H9 (cell line): Measurements from ENCODE around the gene LST1. TPM values are rescaled to one million over a fixed set of nuclear protein-coding genes. Genes with fewer than 3 reads are reported as not detected.
A peak's percentile ranks its signal among the peaks of the same experiment; 100 is the strongest.

ENCODE experiments used
- DNase-seq: peaks from one replicate; pipeline ENCODE4 v3.0.0-alpha.2; 2017
- H2AFZ ChIP-seq: one replicate; pipeline ENCODE4 v1.6.1; 2013; ENCODE audit warnings: mild to moderate bottlenecking, low read length, control low read depth, moderate library complexity
- H2AK5ac ChIP-seq: 2 replicates; pipeline ENCODE4 v1.6.1; 2013; ENCODE audit warnings: low read length, control low read depth, mixed read lengths; ENCODE audit not compliant: insufficient read length
- H2BK120ac ChIP-seq: one replicate; pipeline ENCODE4 v1.6.1; 2013; ENCODE audit warnings: low read depth, mild to moderate bottlenecking, low read length, control low read depth, inconsistent platforms; ENCODE audit not compliant: poor library complexity, severe bottlenecking
- H2BK12ac ChIP-seq: 2 replicates; pipeline ENCODE4 v1.6.1; 2013; ENCODE audit warnings: low read length, control low read depth, mixed read lengths, low read depth; ENCODE audit not compliant: insufficient read length
- H2BK15ac ChIP-seq: 2 replicates; pipeline ENCODE4 v1.6.1; 2013; ENCODE audit warnings: low read depth, low read length, control low read depth
- H2BK20ac ChIP-seq: one replicate; pipeline ENCODE4 v1.6.1; 2013; ENCODE audit warnings: low read depth, mild to moderate bottlenecking, low read length, control low read depth, inconsistent platforms; ENCODE audit not compliant: poor library complexity, severe bottlenecking
- H2BK5ac ChIP-seq: 2 replicates; pipeline ENCODE4 v1.6.1; 2013; ENCODE audit warnings: low read length, control low read depth, mixed read lengths; ENCODE audit not compliant: insufficient read length
- H3K14ac ChIP-seq: 2 replicates; pipeline ENCODE4 v1.6.1; 2013; ENCODE audit warnings: low read length, control low read depth; ENCODE audit not compliant: insufficient read depth
- H3K18ac ChIP-seq: 2 replicates; pipeline ENCODE4 v1.6.1; 2013; ENCODE audit warnings: low read depth, mild to moderate bottlenecking, mixed read lengths, low read length, control low read depth; ENCODE audit not compliant: insufficient read length
- H3K23ac ChIP-seq: 2 replicates; pipeline ENCODE4 v1.6.1; 2013; ENCODE audit warnings: low read length, control low read depth, mixed read lengths, low read depth; ENCODE audit not compliant: insufficient read length
- H3K23me2 ChIP-seq: 2 replicates; pipeline ENCODE4 v1.6.1; 2013; ENCODE audit warnings: low read depth, mild to moderate bottlenecking, mixed read lengths, low read length, control low read depth; ENCODE audit not compliant: insufficient read length, poor library complexity, severe bottlenecking
- H3K27ac ChIP-seq: 2 replicates; pipeline ENCODE4 v1.5.1; 2013; ENCODE audit warnings: low read length, control low read depth, mixed read lengths, low read depth; ENCODE audit not compliant: insufficient read length
- H3K27me3 ChIP-seq: 2 replicates; pipeline ENCODE4 v1.6.1; 2013; ENCODE audit warnings: low read length, control low read depth, inconsistent platforms; ENCODE audit not compliant: insufficient read depth
- H3K4ac ChIP-seq: 2 replicates; pipeline ENCODE4 v1.6.1; 2013; ENCODE audit warnings: low read depth, mild to moderate bottlenecking, control low read depth, inconsistent platforms, low read length, moderate library complexity
- H3K4me1 ChIP-seq: 2 replicates; pipeline ENCODE4 v1.6.1; 2013; ENCODE audit warnings: low read length, control low read depth, inconsistent platforms; ENCODE audit not compliant: insufficient read depth
- H3K4me2 ChIP-seq: 2 replicates; pipeline ENCODE4 v1.6.1; 2013; ENCODE audit warnings: low read length, control low read depth, mixed read lengths; ENCODE audit not compliant: insufficient read length, insufficient read depth
- H3K56ac ChIP-seq: 2 replicates; pipeline ENCODE4 v1.6.1; 2013; ENCODE audit warnings: low read depth, mild to moderate bottlenecking, mixed read lengths, low read length, control low read depth; ENCODE audit not compliant: insufficient read length
- H3K79me1 ChIP-seq: 2 replicates; pipeline ENCODE4 v1.6.1; 2013; ENCODE audit warnings: low read depth, mild to moderate bottlenecking, moderate library complexity, low read length, control low read depth, inconsistent platforms; ENCODE audit not compliant: insufficient read depth, poor library complexity, severe bottlenecking
- H3K79me2 ChIP-seq: 2 replicates; pipeline ENCODE4 v1.6.1; 2013; ENCODE audit warnings: low read length, control low read depth, inconsistent platforms; ENCODE audit not compliant: insufficient read depth
- H3K9ac ChIP-seq: 2 replicates; pipeline ENCODE4 v1.6.1; 2013; ENCODE audit warnings: low read length, control low read depth, mixed read lengths; ENCODE audit not compliant: insufficient read length; ENCODE audit errors: extremely low read depth
- H3K9me3 ChIP-seq: one replicate; pipeline ENCODE4 v1.6.1; 2013; ENCODE audit warnings: low read depth, low read length, inconsistent platforms; ENCODE audit not compliant: control insufficient read depth
- H3T11ph ChIP-seq: one replicate; pipeline ENCODE4 v1.6.1; 2013; ENCODE audit warnings: mild to moderate bottlenecking, low read length, control low read depth, inconsistent platforms
- H4K20me1 ChIP-seq: one replicate; pipeline ENCODE4 v1.6.1; 2013; ENCODE audit not compliant: control insufficient read depth, insufficient read length, insufficient read depth
- H4K5ac ChIP-seq: 2 replicates; pipeline ENCODE4 v1.6.1; 2013; ENCODE audit warnings: low read depth, mild to moderate bottlenecking, mixed read lengths, low read length, control low read depth; ENCODE audit not compliant: insufficient read length
- H4K8ac ChIP-seq: replicated peaks from 2 replicates; pipeline ENCODE4 v1.6.1; 2013; ENCODE audit warnings: low read length, control low read depth, mixed read lengths, low read depth; ENCODE audit not compliant: insufficient read length
- H4K91ac ChIP-seq: 2 replicates; pipeline ENCODE4 v1.6.1; 2013; ENCODE audit warnings: low read depth, mild to moderate bottlenecking, moderate library complexity, mixed read lengths, low read length, control low read depth; ENCODE audit not compliant: insufficient read length
- H3K27ac Mint-ChIP-seq, 3 experiments: 2 replicates in 2 of 3; 3 replicates in 1 of 3; pipeline ENCODE4 v1.8.0; 2020 to 2021; ENCODE audit warnings: mixed read lengths in 3 of 3, mild to moderate bottlenecking in 1 of 3, moderate library complexity in 1 of 3
- H3K27me3 Mint-ChIP-seq: 2 replicates; pipeline ENCODE4 v1.8.0; 2021; ENCODE audit warnings: low read depth, mild to moderate bottlenecking, moderate library complexity, mixed read lengths
- H3K36me3 Mint-ChIP-seq, 3 experiments: 2 replicates in 2 of 3; 3 replicates in 1 of 3; pipeline ENCODE4 v1.8.0; 2020 to 2021; ENCODE audit warnings: low read depth in 3 of 3, mixed read lengths in 3 of 3; ENCODE audit not compliant: insufficient read depth in 1 of 3
- H3K4me1 Mint-ChIP-seq, 2 experiments: 2 replicates each; pipeline ENCODE4 v1.8.0; 2020; ENCODE audit warnings: mixed read lengths in 2 of 2
- H3K4me3 Mint-ChIP-seq, 2 experiments: 2 replicates in 1 of 2; 3 replicates in 1 of 2; pipeline ENCODE4 v1.8.0; 2020 to 2021; ENCODE audit warnings: mild to moderate bottlenecking in 2 of 2, mixed read lengths in 2 of 2, moderate library complexity in 1 of 2
- H3K9me3 Mint-ChIP-seq, 2 experiments: 2 replicates in 1 of 2; 3 replicates in 1 of 2; pipeline ENCODE4 v1.8.0; 2020; ENCODE audit warnings: mild to moderate bottlenecking in 2 of 2, mixed read lengths in 2 of 2, moderate library complexity in 1 of 2
- CTCF ChIP-seq: fragments of 200-600 bp; sonication (generic); conservative IDR thresholded peaks from 3 replicates; pipeline ENCODE4 v1.8.0; 2021; ENCODE audit warnings: antibody characterized with exemption, mild to moderate bottlenecking
- WGBS: extraction: QIAGEN DNeasy Blood & Tissue Kit; methylation state at CpG from one replicate; pipeline ENCODE4 v1.1.7; 2013; ENCODE audit warnings: missing lambda C conversion rate, low lambda C conversion rate, mixed read lengths; ENCODE audit not compliant: insufficient read length; ENCODE audit errors: extremely low coverage; 5-methylcytosine and 5-hydroxymethylcytosine counted together
- total RNA-seq: library from RNA; stranded (reverse); gene quantifications from 2 replicates; pipeline ENCODE4 v1.2.1, GENCODE V29; 2021

LST1 gene
- total RNA-seq, 1 experiment from 2014 or later = not detected

- peak overlapping the region; percentile 80 for H3K56ac ChIP-seq
- H4K20me1 ChIP-seq = no peaks in the 10 kb centered on the region
- peak overlapping the region; percentile 98 to 99 for H3K4me3 Mint-ChIP-seq
- H3K23ac ChIP-seq = no peak overlapping the region
- peak overlapping the region; percentile 64 for H3K14ac ChIP-seq
- peaks cover 42 to 45% of the 10 kb centered on the region in 2 experiments for H3K4me1 Mint-ChIP-seq
- peak overlapping the region; percentile 96 for H3K27ac ChIP-seq
- H3K27me3 Mint-ChIP-seq = no peaks in the 10 kb centered on the region
- H2AFZ ChIP-seq = no peak overlapping the region
- peak overlapping the region; percentile 91 for H3T11ph ChIP-seq
- no peaks in the 10 kb centered on the region for H3K9me3 ChIP-seq
- H4K8ac ChIP-seq = peak overlapping the region; percentile 85
- peak overlapping the region; percentile 59 for H3K4me2 ChIP-seq
- peak overlapping the region; percentile 87 for H2BK120ac ChIP-seq
- peaks cover 31% of the 10 kb centered on the region for H3K79me2 ChIP-seq
- H3K9me3 Mint-ChIP-seq = no peaks in the 10 kb centered on the region; a peak in 1 of 5 replicates
- H3K27me3 ChIP-seq = no peaks in the 10 kb centered on the region
- peaks cover 2% of the 10 kb centered on the region; the same call in 1 of the 2 replicates for H3K4me1 ChIP-seq
- no peak overlapping the region for H2BK12ac ChIP-seq
- peak overlapping the region; percentile 88; the same call in 1 of the 2 replicates for H3K4ac ChIP-seq
- peak overlapping the region; percentile 100 for H3K9ac ChIP-seq
- peaks cover 46 to 54% (median 53%) of the 10 kb centered on the region in 3 experiments for H3K36me3 Mint-ChIP-seq
- peak overlapping the region; percentile 9 for H4K91ac ChIP-seq
- no peak overlapping the region for H2BK20ac ChIP-seq
- H2AK5ac ChIP-seq = peak overlapping the region; percentile 56
- no CpG with 5 or more reads among the region's 21 CpGs for WGBS
- H4K5ac ChIP-seq = peak overlapping the region; percentile 99
- peak overlapping the region; percentile 99 to 100 (median 100) for H3K27ac Mint-ChIP-seq
- peaks cover 5% of the 10 kb centered on the region for H3K23me2 ChIP-seq
- peak overlapping the region; percentile 96 for H3K18ac ChIP-seq
- no peak for TF ChIP-seq CTCF
- H2BK15ac ChIP-seq = no peak overlapping the region
- DNase-seq = no peak
- H2BK5ac ChIP-seq = peak overlapping the region; percentile 100
- H3K79me1 ChIP-seq = peaks cover 5% of the 10 kb centered on the region
These were observed 44.9 kb upstream of the LST1 start for GRCh38 chr6:31541059-31541657.
